ENCODE measurements around the gene MMS22L. TPM values are rescaled to one million over a fixed set of nuclear protein-coding genes. Genes with fewer than 3 reads are reported as not detected.

MMS22L gene
- 10 to 100 TPM in 1 of 4 donors, 1 to 10 TPM in 2, under 1 TPM in 1; 0.54 to 13.3 (median 2.6) TPM for polyA plus RNA-seq
- long read RNA-seq, donor 1, result 0 reads
- long read RNA-seq, donor 2, result 0 reads
- long read RNA-seq, donor 3, result 0 reads
- long read RNA-seq, donor 4, result 0 reads
- long read RNA-seq, donor 5, result 0 reads
- long read RNA-seq, donor 6, result 0 reads
- long read RNA-seq, donor 7, result 0 reads
- long read RNA-seq, donor 8, result 0 reads
- long read RNA-seq, donor 9, result 0 reads
- long read RNA-seq, donor 10, result 0 reads

- WGBS, 3 donors, result 0% methylated on average over 61 to 67 of the region's 67 CpGs
- peak; percentile 96 to 97 for DNase-seq
- H3K4me1 ChIP-seq (ENCODE audit: control insufficient read depth in 3 of 3, insufficient read depth in 2 of 3, low read depth in 1 of 3, low read length in 2 of 3), result peaks cover 0 to 3% (median 3%) of the 10 kb centered on the region in 3 donors
- H3K27me3 ChIP-seq (ENCODE audit: control insufficient read depth in 3 of 3, insufficient read depth in 3 of 3, low read length in 3 of 3), result no peaks in the 10 kb centered on the region
- peaks cover 0 to 7% (median 0%) of the 10 kb centered on the region in 3 donors for H3K36me3 ChIP-seq (ENCODE audit: control insufficient read depth in 3 of 3, insufficient read depth in 2 of 3, low read depth in 1 of 3, low read length in 3 of 3)
- no peaks in the 10 kb centered on the region for H3K9me3 ChIP-seq (ENCODE audit: control insufficient read depth in 2 of 2, insufficient read depth in 1 of 2, low read depth in 1 of 2, low read length in 1 of 2)
- H3K4me3 ChIP-seq (ENCODE audit: low read depth in 1 of 3, low read length in 3 of 3), result peak within 1 kb of the TSS; percentile 62 to 93 (median 82)
- H3K27ac ChIP-seq (ENCODE audit: low read depth in 1 of 3, low read length in 2 of 3), result peak within 1 kb of the TSS; percentile 24 to 70 (median 66)
- FAIRE-seq, result no peak
Observed at GRCh38 chr6:97282726-97283617, at the start of gene MMS22L. Gene MMS22L, minus strand, starts transcription at chr6:97283216. Its CDS starts 739 bp downstream, at chr6:97282477.

- DNase-seq, result no peak
- Histone ChIP-seq H3K4me3 (ENCODE audit: low read depth in 1 of 3, low read length in 3 of 3) (no peak overlapping the region), H3K4me1 (ENCODE audit: control insufficient read depth in 3 of 3, insufficient read depth in 2 of 3, low read depth in 1 of 3, low read length in 2 of 3) (no peaks in the 10 kb centered on the region), H3K36me3 (ENCODE audit: control insufficient read depth in 3 of 3, insufficient read depth in 2 of 3, low read depth in 1 of 3, low read length in 3 of 3) (no peaks in the 10 kb centered on the region), H3K27me3 (ENCODE audit: control insufficient read depth in 3 of 3, insufficient read depth in 3 of 3, low read length in 3 of 3) (no peaks in the 10 kb centered on the region), H3K27ac (ENCODE audit: low read depth in 1 of 3, low read length in 2 of 3) (no peak overlapping the region), H3K9me3 (ENCODE audit: control insufficient read depth in 2 of 2, insufficient read depth in 1 of 2, low read depth in 1 of 2, low read length in 1 of 2) (no peaks in the 10 kb centered on the region)
- WGBS, 3 donors, result 65 to 87% (median 83%) methylated on average over 1 of the region's 1 CpG
- no peak for FAIRE-seq
Observed at GRCh38 chr6:97322811-97323210, 39.8 kb upstream of the MMS22L start.

- no peaks in the 10 kb centered on the region for H3K36me3 ChIP-seq (ENCODE audit: control insufficient read depth in 3 of 3, insufficient read depth in 2 of 3, low read depth in 1 of 3, low read length in 3 of 3)
- WGBS, 3 donors, result 85 to 94% (median 86%) methylated on average over 1 of the region's 1 CpG
- no peak overlapping the region for H3K27ac ChIP-seq (ENCODE audit: low read depth in 1 of 3, low read length in 2 of 3)
- H3K9me3 ChIP-seq (ENCODE audit: control insufficient read depth in 2 of 2, insufficient read depth in 1 of 2, low read depth in 1 of 2, low read length in 1 of 2), result no peaks in the 10 kb centered on the region
- no peaks in the 10 kb centered on the region for H3K27me3 ChIP-seq (ENCODE audit: control insufficient read depth in 3 of 3, insufficient read depth in 3 of 3, low read length in 3 of 3)
- DNase-seq, result no peak
- no peaks in the 10 kb centered on the region for H3K4me1 ChIP-seq (ENCODE audit: control insufficient read depth in 3 of 3, insufficient read depth in 2 of 3, low read depth in 1 of 3, low read length in 2 of 3)
- no peak overlapping the region for H3K4me3 ChIP-seq (ENCODE audit: low read depth in 1 of 3, low read length in 3 of 3)
- FAIRE-seq, result no peak
Observed at GRCh38 chr6:97322226-97322625, 39.2 kb upstream of the MMS22L start.

GRCh38 chr6:97316978-97317377 is 34.0 kb upstream of the MMS22L start:
- Histone ChIP-seq H3K27me3 (ENCODE audit: control insufficient read depth in 3 of 3, insufficient read depth in 3 of 3, low read length in 3 of 3) (no peaks in the 10 kb centered on the region), H3K9me3 (ENCODE audit: control insufficient read depth in 2 of 2, insufficient read depth in 1 of 2, low read depth in 1 of 2, low read length in 1 of 2) (no peaks in the 10 kb centered on the region), H3K27ac (ENCODE audit: low read depth in 1 of 3, low read length in 2 of 3) (no peak overlapping the region), H3K4me1 (ENCODE audit: control insufficient read depth in 3 of 3, insufficient read depth in 2 of 3, low read depth in 1 of 3, low read length in 2 of 3) (no peaks in the 10 kb centered on the region), H3K36me3 (ENCODE audit: control insufficient read depth in 3 of 3, insufficient read depth in 2 of 3, low read depth in 1 of 3, low read length in 3 of 3) (no peaks in the 10 kb centered on the region), H3K4me3 (ENCODE audit: low read depth in 1 of 3, low read length in 3 of 3) (no peak overlapping the region)
- no peak for DNase-seq
- FAIRE-seq, result no peak

- Histone ChIP-seq H3K27ac (ENCODE audit: low read depth in 1 of 3, low read length in 2 of 3) (no peak overlapping the region), H3K4me3 (ENCODE audit: low read depth in 1 of 3, low read length in 3 of 3) (no peak overlapping the region), H3K36me3 (ENCODE audit: control insufficient read depth in 3 of 3, insufficient read depth in 2 of 3, low read depth in 1 of 3, low read length in 3 of 3) (no peaks in the 10 kb centered on the region), H3K9me3 (ENCODE audit: control insufficient read depth in 2 of 2, insufficient read depth in 1 of 2, low read depth in 1 of 2, low read length in 1 of 2) (no peaks in the 10 kb centered on the region), H3K4me1 (ENCODE audit: control insufficient read depth in 3 of 3, insufficient read depth in 2 of 3, low read depth in 1 of 3, low read length in 2 of 3) (no peaks in the 10 kb centered on the region), H3K27me3 (ENCODE audit: control insufficient read depth in 3 of 3, insufficient read depth in 3 of 3, low read length in 3 of 3) (no peaks in the 10 kb centered on the region)
- 26 to 48% (median 39%) methylated on average over 1 of the region's 1 CpG for WGBS, 3 donors
- no peak for DNase-seq
- no peak for FAIRE-seq
Observed at GRCh38 chr6:97312241-97312640, 29.2 kb upstream of the MMS22L start.

- H3K9me3 ChIP-seq (ENCODE audit: control insufficient read depth in 2 of 2, insufficient read depth in 1 of 2, low read depth in 1 of 2, low read length in 1 of 2), result no peaks in the 10 kb centered on the region
- DNase-seq (no peak), FAIRE-seq (no peak)
- 45 to 57% (median 56%) methylated on average over 1 of the region's 1 CpG for WGBS, 3 donors
- H3K27me3 ChIP-seq (ENCODE audit: control insufficient read depth in 3 of 3, insufficient read depth in 3 of 3, low read length in 3 of 3), result peaks cover 0 to 6% (median 0%) of the 10 kb centered on the region in 3 donors
- no peak overlapping the region for H3K4me3 ChIP-seq (ENCODE audit: low read depth in 1 of 3, low read length in 3 of 3)
- no peaks in the 10 kb centered on the region for H3K36me3 ChIP-seq (ENCODE audit: control insufficient read depth in 3 of 3, insufficient read depth in 2 of 3, low read depth in 1 of 3, low read length in 3 of 3)
- H3K27ac ChIP-seq (ENCODE audit: low read depth in 1 of 3, low read length in 2 of 3), result no peak overlapping the region
- H3K4me1 ChIP-seq (ENCODE audit: control insufficient read depth in 3 of 3, insufficient read depth in 2 of 3, low read depth in 1 of 3, low read length in 2 of 3), result no peaks in the 10 kb centered on the region
Observed at GRCh38 chr6:97306544-97307320, 23.7 kb upstream of the MMS22L start.

- 34 to 47% (median 36%) methylated on average over 8 of the region's 8 CpGs for WGBS, 3 donors
- Histone ChIP-seq H3K9me3 (ENCODE audit: control insufficient read depth in 2 of 2, insufficient read depth in 1 of 2, low read depth in 1 of 2, low read length in 1 of 2) (no peaks in the 10 kb centered on the region), H3K36me3 (ENCODE audit: control insufficient read depth in 3 of 3, insufficient read depth in 2 of 3, low read depth in 1 of 3, low read length in 3 of 3) (no peaks in the 10 kb centered on the region), H3K4me1 (ENCODE audit: control insufficient read depth in 3 of 3, insufficient read depth in 2 of 3, low read depth in 1 of 3, low read length in 2 of 3) (no peaks in the 10 kb centered on the region), H3K4me3 (ENCODE audit: low read depth in 1 of 3, low read length in 3 of 3) (no peak overlapping the region), H3K27me3 (ENCODE audit: control insufficient read depth in 3 of 3, insufficient read depth in 3 of 3, low read length in 3 of 3) (peaks cover 0 to 6% (median 0%) of the 10 kb centered on the region in 3 donors), H3K27ac (ENCODE audit: low read depth in 1 of 3, low read length in 2 of 3) (no peak overlapping the region)
- FAIRE-seq, result no peak
- DNase-seq, result no peak
Observed at GRCh38 chr6:97305414-97306066, 22.5 kb upstream of the MMS22L start.

- Histone ChIP-seq H3K4me3 (ENCODE audit: low read depth in 1 of 3, low read length in 3 of 3) (no peak overlapping the region), H3K4me1 (ENCODE audit: control insufficient read depth in 3 of 3, insufficient read depth in 2 of 3, low read depth in 1 of 3, low read length in 2 of 3) (no peaks in the 10 kb centered on the region), H3K27me3 (ENCODE audit: control insufficient read depth in 3 of 3, insufficient read depth in 3 of 3, low read length in 3 of 3) (peaks cover 0 to 6% (median 0%) of the 10 kb centered on the region in 3 donors), H3K27ac (ENCODE audit: low read depth in 1 of 3, low read length in 2 of 3) (no peak overlapping the region), H3K9me3 (ENCODE audit: control insufficient read depth in 2 of 2, insufficient read depth in 1 of 2, low read depth in 1 of 2, low read length in 1 of 2) (no peaks in the 10 kb centered on the region), H3K36me3 (ENCODE audit: control insufficient read depth in 3 of 3, insufficient read depth in 2 of 3, low read depth in 1 of 3, low read length in 3 of 3) (no peaks in the 10 kb centered on the region)
- FAIRE-seq (no peak), DNase-seq (no peak)
- WGBS, 3 donors, result 70 to 83% (median 75%) methylated on average over 2 of the region's 2 CpGs
Observed at GRCh38 chr6:97304701-97305100, 21.7 kb upstream of the MMS22L start.
